ENCODE measurements around the gene MAD1L1. TPM values are rescaled to one million over a fixed set of nuclear protein-coding genes. Genes with fewer than 3 reads are reported as not detected.

Gene MAD1L1
- total RNA-seq, 4 donors from 2014 or later = 18.4 to 39.1 (median 25.7) TPM

GRCh38 chr7:2106924-2107323 is 125.8 kb downstream of the MAD1L1 start:
- TF ChIP-seq CTCF (IDR thresholded peaks at IDR 0.05) = no peak
- ATAC-seq (ENCODE audit: low FRiP score) = no peak
- DNase-seq (ENCODE audit: low spot score) = no peak

- TF ChIP-seq CTCF (IDR thresholded peaks at IDR 0.05) = no peak
- ATAC-seq (ENCODE audit: low FRiP score) = no peak
- no peak for DNase-seq (ENCODE audit: low spot score)
Observed at GRCh38 chr7:2106440-2106839, 126.3 kb downstream of the MAD1L1 start.

GRCh38 chr7:2105917-2106316 is 126.8 kb downstream of the MAD1L1 start:
- DNase-seq (ENCODE audit: low spot score) (no peak), ATAC-seq (ENCODE audit: low FRiP score) (no peak)
- TF ChIP-seq CTCF (IDR thresholded peaks at IDR 0.05) = no peak

GRCh38 chr7:2105280-2105679 is 127.5 kb downstream of the MAD1L1 start:
- no peak for TF ChIP-seq CTCF (IDR thresholded peaks at IDR 0.05)
- ATAC-seq (ENCODE audit: low FRiP score) (no peak), DNase-seq (ENCODE audit: low spot score) (no peak)

GRCh38 chr7:2104716-2105115 is 128.0 kb downstream of the MAD1L1 start:
- no peak for ATAC-seq (ENCODE audit: low FRiP score)
- no peak for TF ChIP-seq CTCF (IDR thresholded peaks at IDR 0.05)
- no peak for DNase-seq (ENCODE audit: low spot score)

GRCh38 chr7:2104107-2104710 is 128.5 kb downstream of the MAD1L1 start:
- DNase-seq (ENCODE audit: low spot score) (peak; percentile 79), ATAC-seq (ENCODE audit: low FRiP score) (peak; percentile 74)
- peak in 1 of 3 donors; percentile 56 for TF ChIP-seq CTCF (IDR thresholded peaks at IDR 0.05)

GRCh38 chr7:2103071-2103898 is 129.5 kb downstream of the MAD1L1 start:
- no peak for DNase-seq (ENCODE audit: low spot score)
- no peak for TF ChIP-seq CTCF (IDR thresholded peaks at IDR 0.05)

More at GRCh38 chr7:2103071-2103898, 129.5 kb downstream of the MAD1L1 start:
- ATAC-seq (ENCODE audit: low FRiP score) = no peak
